ENCODE data around the gene AUP1.
A peak's percentile ranks its signal among the peaks of the same experiment; 100 is the strongest.

Gene AUP1

GRCh38 chr2:74535440-74535965, 6.0 kb upstream of the AUP1 start:
- DNase-seq (ENCODE audit: low read depth), result no peak

GRCh38 chr2:74534411-74534810, 4.9 kb upstream of the AUP1 start:
- DNase-seq (ENCODE audit: low read depth), result no peak

GRCh38 chr2:74533464-74533863, 4.0 kb upstream of the AUP1 start:
- DNase-seq (ENCODE audit: low read depth), result no peak

GRCh38 chr2:74532222-74532621, 2.7 kb upstream of the AUP1 start:
- peak; percentile 42 for DNase-seq (ENCODE audit: low read depth)

GRCh38 chr2:74531666-74532065, 2.2 kb upstream of the AUP1 start:
- DNase-seq (ENCODE audit: low read depth), result no peak

GRCh38 chr2:74530239-74531187, 1.0 kb upstream of the AUP1 start:
- DNase-seq (ENCODE audit: low read depth), result peak; percentile 63

- DNase-seq (ENCODE audit: low read depth), result no peak
These were observed 728 bp downstream of the AUP1 start for GRCh38 chr2:74528600-74529356.

GRCh38 chr2:74527741-74528140, 1.8 kb downstream of the AUP1 start:
- no peak for DNase-seq (ENCODE audit: low read depth)

- DNase-seq (ENCODE audit: low read depth), result no peak
These were observed 2.8 kb downstream of the AUP1 start for GRCh38 chr2:74526649-74527230.

GRCh38 chr2:74525717-74526648, 3.5 kb downstream of the AUP1 start, which contains the start of gene DQX1:
Gene DQX1 (minus strand): TSS chr2:74526231. CDS start chr2:74525729, 502 bp downstream.
- DNase-seq (ENCODE audit: low read depth), result peak; percentile 33

- no peak for DNase-seq (ENCODE audit: low read depth)
These were observed 4.4 kb downstream of the AUP1 start for GRCh38 chr2:74524955-74525716.

GRCh38 chr2:74524005-74524404, 5.5 kb downstream of the AUP1 start:
- no peak for DNase-seq (ENCODE audit: low read depth)

- DNase-seq (ENCODE audit: low read depth), result no peak
These were observed 7.0 kb downstream of the AUP1 start for GRCh38 chr2:74522516-74522915.

- no peak for DNase-seq (ENCODE audit: low read depth)
These were observed 12.9 kb downstream of the AUP1 start for GRCh38 chr2:74516650-74517049.

GRCh38 chr2:74515981-74516633, 13.4 kb downstream of the AUP1 start:
- DNase-seq (ENCODE audit: low read depth), result peak; percentile 46

GRCh38 chr2:74515271-74515980, 14.1 kb downstream of the AUP1 start:
- no peak for DNase-seq (ENCODE audit: low read depth)

GRCh38 chr2:74514368-74515270, 14.9 kb downstream of the AUP1 start, which contains the start of gene TLX2:
Gene TLX2 (plus strand): TSS chr2:74514450. CDS start chr2:74514807, 357 bp downstream.
- no peak for DNase-seq (ENCODE audit: low read depth)

Measured in iris pigment epithelial cell (primary cell).